Keratinocyte (primary cell): ENCODE measurements around the gene C20orf204. TPM values are rescaled to one million over a fixed set of nuclear protein-coding genes. Genes with fewer than 3 reads are reported as not detected.

ENCODE experiments used
- DNase-seq: peaks from one replicate; pipeline ENCODE4 v3.0.0-alpha.2; 2011; ENCODE audit warnings: low read depth, missing footprints, low spot score
- FAIRE-seq: peaks from 2 replicates; lab custom pipeline; 2011; peaks lifted over from hg19 to GRCh38; lab: Jason Lieb, UNC
- H2AFZ ChIP-seq: 2 replicates; pipeline ENCODE4 v1.6.0; 2012; ENCODE audit warnings: low read length, control low read depth, inconsistent platforms; ENCODE audit not compliant: control insufficient read depth
- H3K27ac ChIP-seq: 2 replicates; pipeline ENCODE4 v1.5.1; 2011; ENCODE audit warnings: low read length; ENCODE audit not compliant: control insufficient read depth, insufficient read depth
- H3K27me3 ChIP-seq: 3 replicates; pipeline ENCODE4 v1.6.0; 2011; ENCODE audit warnings: low read length; ENCODE audit not compliant: control insufficient read depth, insufficient read depth; ENCODE audit errors: extremely low read depth
- H3K36me3 ChIP-seq, 2 experiments: 2 replicates in 1 of 2; 3 replicates in 1 of 2; pipeline ENCODE4 v1.5.1; 2011; ENCODE audit warnings: low read length in 2 of 2, mild to moderate bottlenecking in 1 of 2; ENCODE audit not compliant: control insufficient read depth in 2 of 2, insufficient read depth in 2 of 2; ENCODE audit errors: extremely low read depth in 1 of 2
- H3K4me1 ChIP-seq: 3 replicates; pipeline ENCODE4 v1.5.1; 2011; ENCODE audit warnings: low read length; ENCODE audit not compliant: control insufficient read depth, insufficient read depth; ENCODE audit errors: extremely low read depth
- H3K4me2 ChIP-seq: 3 replicates; pipeline ENCODE4 v1.6.0; 2011; ENCODE audit warnings: low read depth, low read length; ENCODE audit not compliant: control insufficient read depth, insufficient read depth; ENCODE audit errors: extremely low read depth
- H3K4me3 ChIP-seq, 3 experiments: fragments of 200-600 bp in 1 of 3; sonication (generic) in 1 of 3; 2 replicates in 2 of 3; 3 replicates in 1 of 3; pipeline ENCODE4 v1.5.1; 2011 to 2016; ENCODE audit warnings: low read length in 3 of 3, mild to moderate bottlenecking in 3 of 3, control low read depth in 2 of 3, inconsistent platforms in 1 of 3, low read depth in 1 of 3, mixed read lengths in 1 of 3, mixed run types in 1 of 3, moderate library complexity in 1 of 3; ENCODE audit not compliant: control insufficient read depth in 2 of 3, insufficient read depth in 2 of 3; ENCODE audit errors: extremely low read depth in 1 of 3
- H3K79me2 ChIP-seq: 2 replicates; pipeline ENCODE4 v1.6.0; 2012; ENCODE audit warnings: low read length; ENCODE audit not compliant: control insufficient read depth, insufficient read depth
- H3K9ac ChIP-seq: 3 replicates; pipeline ENCODE4 v1.6.0; 2011; ENCODE audit warnings: low read length; ENCODE audit not compliant: control insufficient read depth, insufficient read depth; ENCODE audit errors: extremely low read depth
- H3K9me1 ChIP-seq: 3 replicates; pipeline ENCODE4 v1.6.0; 2011; ENCODE audit warnings: low read length; ENCODE audit not compliant: control insufficient read depth, insufficient read depth; ENCODE audit errors: extremely low read depth
- H3K9me3 ChIP-seq: 2 replicates; pipeline ENCODE4 v1.5.1; 2012; ENCODE audit warnings: low read depth, low read length; ENCODE audit not compliant: control insufficient read depth
- H4K20me1 ChIP-seq: 3 replicates; pipeline ENCODE4 v1.6.0; 2011; ENCODE audit warnings: low read length; ENCODE audit not compliant: control insufficient read depth, insufficient read depth; ENCODE audit errors: extremely low read depth
- EZH2 ChIP-seq: IDR thresholded peaks from one replicate; pipeline ENCODE4 v1.6.1; 2012; ENCODE audit warnings: inconsistent platforms, mild to moderate bottlenecking, low read length, moderate library complexity
- dilution Hi-C: fragments of 300-500 bp; cut with MboI; formaldehyde crosslinking; loops from one replicate; pipeline ENCODE4 v1.7.0; 2020; ENCODE audit warnings: low sequenced_read_pairs; ENCODE audit not compliant: extremely low pct_ligation_motif_present
- polyA plus RNA-seq, 5 experiments: library from polyadenylated mRNA; depleted of rRNA in 3 of 5; stranded (reverse) in 3 of 5; stranded (forward) in 1 of 5; unstranded in 1 of 5; fragments of >200 nt; gene quantifications; 1 replicate in 1 of 5; 2 replicates in 3 of 5; 3 replicates in 1 of 5; pipeline versions ENCODE4 v1.2.1 to v1.2.3, GENCODE V29; 2011 to 2012; ENCODE audit warnings: missing spikeins in 2 of 5, low read depth in 1 of 5, low replicate concordance in 1 of 5
- TF ChIP-seq, protein P1 (sequence below), 3 experiments: IDR thresholded peaks in 1 of 3; conservative IDR thresholded peaks in 1 of 3; optimal IDR thresholded peaks in 1 of 3; 2 replicates in 2 of 3; 3 replicates in 1 of 3; pipeline versions ENCODE3 to v1.5.1; 2011; ENCODE audit warnings: low read length in 3 of 3, mild to moderate bottlenecking in 3 of 3, moderate library complexity in 2 of 3, control low read depth in 1 of 3, inconsistent platforms in 1 of 3; ENCODE audit not compliant: insufficient read depth in 2 of 3; ENCODE audit errors: extremely low read depth in 1 of 3

C20orf204 gene
- polyA plus RNA-seq, 1 donor (not counting 4 experiments of a cell fraction or from before 2014, with no cell fraction given) = 0.08 TPM

DNA sequence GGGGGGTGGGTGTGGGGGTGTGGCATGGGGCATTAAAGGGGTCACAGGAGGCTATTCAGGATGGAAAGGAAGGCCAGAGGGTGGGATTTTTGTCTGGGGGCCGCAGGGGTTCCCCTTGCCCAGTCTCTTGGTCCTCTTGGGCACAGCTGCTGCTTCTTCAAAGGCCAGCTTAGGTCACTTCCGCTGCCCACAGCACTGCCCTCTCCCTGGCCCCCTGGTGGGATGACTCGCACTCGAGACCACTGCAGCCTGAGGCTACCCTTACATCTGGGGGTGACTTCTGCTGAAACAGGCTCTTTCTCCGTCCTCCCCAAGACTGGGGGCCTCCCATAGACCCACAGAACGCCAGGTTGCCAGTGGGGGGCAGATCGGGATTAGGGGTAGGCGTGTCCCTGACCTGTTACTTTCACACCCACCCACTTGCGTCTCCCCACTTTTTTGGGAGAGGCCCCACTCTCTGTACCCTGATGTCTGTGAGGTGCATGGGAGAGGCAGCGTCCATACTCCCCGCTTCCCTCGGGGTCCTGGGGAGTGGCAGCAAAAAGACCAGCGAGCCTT is 46.9 kb downstream of the C20orf204 start:
- Histone ChIP-seq H3K9me3 (no peaks in the 10 kb centered on the region), H3K9ac (no peak overlapping the region), H3K4me1 (peaks cover 17% of the 10 kb centered on the region), H3K4me2 (peak overlapping the region; percentile 78), H3K27ac (no peak overlapping the region), H3K4me3 (peak overlapping the region in 2 of 3 experiments; percentile 22 to 38), H4K20me1 (no peaks in the 10 kb centered on the region), H3K9me1 (no peaks in the 10 kb centered on the region), H3K79me2 (peaks cover 1% of the 10 kb centered on the region), H2AFZ (no peak overlapping the region), H3K27me3 (peaks cover 43% of the 10 kb centered on the region), H3K36me3 (no peaks in the 10 kb centered on the region)
- DNase-seq (no peak), FAIRE-seq (no peak)
- dilution Hi-C loops = no loop called here
- no peak for TF ChIP-seq EZH2
- TF ChIP-seq, protein P1, sequence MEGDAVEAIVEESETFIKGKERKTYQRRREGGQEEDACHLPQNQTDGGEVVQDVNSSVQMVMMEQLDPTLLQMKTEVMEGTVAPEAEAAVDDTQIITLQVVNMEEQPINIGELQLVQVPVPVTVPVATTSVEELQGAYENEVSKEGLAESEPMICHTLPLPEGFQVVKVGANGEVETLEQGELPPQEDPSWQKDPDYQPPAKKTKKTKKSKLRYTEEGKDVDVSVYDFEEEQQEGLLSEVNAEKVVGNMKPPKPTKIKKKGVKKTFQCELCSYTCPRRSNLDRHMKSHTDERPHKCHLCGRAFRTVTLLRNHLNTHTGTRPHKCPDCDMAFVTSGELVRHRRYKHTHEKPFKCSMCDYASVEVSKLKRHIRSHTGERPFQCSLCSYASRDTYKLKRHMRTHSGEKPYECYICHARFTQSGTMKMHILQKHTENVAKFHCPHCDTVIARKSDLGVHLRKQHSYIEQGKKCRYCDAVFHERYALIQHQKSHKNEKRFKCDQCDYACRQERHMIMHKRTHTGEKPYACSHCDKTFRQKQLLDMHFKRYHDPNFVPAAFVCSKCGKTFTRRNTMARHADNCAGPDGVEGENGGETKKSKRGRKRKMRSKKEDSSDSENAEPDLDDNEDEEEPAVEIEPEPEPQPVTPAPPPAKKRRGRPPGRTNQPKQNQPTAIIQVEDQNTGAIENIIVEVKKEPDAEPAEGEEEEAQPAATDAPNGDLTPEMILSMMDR (optimal IDR thresholded peaks at IDR 0.05 in 1 of 3, IDR thresholded peaks at IDR 0.05 in 1 of 3, conservative IDR thresholded peaks at IDR 0.05 in 1 of 3; ENCODE audit: extremely low read depth in 1 of 3, insufficient read depth in 2 of 3, low read length in 3 of 3) = no peak

DNA sequence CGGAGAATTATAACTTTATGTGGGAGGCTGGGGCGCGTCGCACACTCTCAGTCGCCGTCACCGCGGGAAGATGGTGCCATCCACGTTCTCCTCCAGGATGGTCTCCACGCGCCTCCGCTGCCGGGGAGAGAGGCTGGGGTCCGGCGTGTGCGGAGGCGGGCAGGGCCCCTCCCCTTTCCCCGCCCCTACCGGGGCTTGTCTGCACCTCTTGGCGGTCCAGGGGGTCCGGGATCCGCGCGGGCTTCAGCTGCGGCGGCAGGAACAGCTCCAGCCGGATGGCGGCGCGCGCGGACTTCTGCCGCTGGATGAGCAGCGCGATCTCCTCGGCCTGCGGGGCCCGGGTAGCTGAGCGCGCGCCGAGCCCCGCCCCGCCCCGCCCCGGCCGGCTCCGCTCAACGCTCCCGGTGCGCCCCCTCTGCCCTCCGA is 47.4 kb downstream of the C20orf204 start:
- Histone ChIP-seq H3K4me1 (peaks cover 12% of the 10 kb centered on the region), H3K9me1 (no peaks in the 10 kb centered on the region), H2AFZ (peak overlapping the region; percentile 51), H3K4me2 (peak overlapping the region; percentile 78), H3K27ac (no peak overlapping the region), H3K27me3 (peaks cover 43% of the 10 kb centered on the region), H3K79me2 (no peaks in the 10 kb centered on the region), H3K9me3 (no peaks in the 10 kb centered on the region), H3K9ac (no peak overlapping the region), H3K36me3 (no peaks in the 10 kb centered on the region), H4K20me1 (no peaks in the 10 kb centered on the region), H3K4me3 (peak overlapping the region; percentile 32 to 38 (median 38))
- TF ChIP-seq, protein P1 (optimal IDR thresholded peaks at IDR 0.05 in 1 of 3, IDR thresholded peaks at IDR 0.05 in 1 of 3, conservative IDR thresholded peaks at IDR 0.05 in 1 of 3; ENCODE audit: extremely low read depth in 1 of 3, insufficient read depth in 2 of 3, low read length in 3 of 3) = peak in 2 of 3 experiments; percentile 76 to 80
- no peak for TF ChIP-seq EZH2
- dilution Hi-C loops = no loop called here
- FAIRE-seq = no peak
- DNase-seq = no peak
